GM03348 (cell line): Measurements from ENCODE around the gene SHANK2.

Experiments
- DNase-seq: peaks from one replicate; pipeline ENCODE4 v3.0.0; 2012; ENCODE audit warnings: low spot score

SHANK2 gene

GRCh38 chr11:71269603-71270511 lies 17.5 kb upstream of the SHANK2 start:
- DNase-seq, result peak; percentile 47

- DNase-seq, result no peak
These were observed 16.4 kb upstream of the SHANK2 start for GRCh38 chr11:71268706-71269321.

- no peak for DNase-seq
These were observed 15.5 kb upstream of the SHANK2 start for GRCh38 chr11:71267807-71268421.

- no peak for DNase-seq
These were observed 13.9 kb upstream of the SHANK2 start for GRCh38 chr11:71266114-71266833.

- no peak for DNase-seq
These were observed 13.2 kb upstream of the SHANK2 start for GRCh38 chr11:71265559-71266092.

- peak; percentile 45 for DNase-seq
These were observed 11.0 kb upstream of the SHANK2 start for GRCh38 chr11:71263386-71263785.

GRCh38 chr11:71255800-71256479 lies 3.6 kb upstream of the SHANK2 start:
- DNase-seq, result no peak

GRCh38 chr11:71255323-71255722 lies 2.9 kb upstream of the SHANK2 start:
- no peak for DNase-seq

GRCh38 chr11:71253794-71254193 lies 1.4 kb upstream of the SHANK2 start:
- no peak for DNase-seq

- peak; percentile 78 for DNase-seq
These were observed 673 bp upstream of the SHANK2 start for GRCh38 chr11:71252770-71253730.

- DNase-seq, result peak; percentile 66
These were observed 562 bp downstream of the SHANK2 start for GRCh38 chr11:71251761-71252268.

GRCh38 chr11:71251151-71251721 lies 1.1 kb downstream of the SHANK2 start:
- peak; percentile 70 for DNase-seq

GRCh38 chr11:71250523-71251150 lies 1.7 kb downstream of the SHANK2 start:
- no peak for DNase-seq

GRCh38 chr11:71249301-71249700 lies 3.1 kb downstream of the SHANK2 start:
- DNase-seq, result no peak

- DNase-seq, result no peak
These were observed 3.7 kb downstream of the SHANK2 start for GRCh38 chr11:71248656-71249055.

GRCh38 chr11:71248251-71248570 lies 4.2 kb downstream of the SHANK2 start:
- no peak for DNase-seq

GRCh38 chr11:71247551-71248250 lies 4.7 kb downstream of the SHANK2 start:
- no peak for DNase-seq

- no peak for DNase-seq
These were observed 5.8 kb downstream of the SHANK2 start for GRCh38 chr11:71246559-71246958.
